Panc1 (cell line): ENCODE results near the gene GEN1.

Experiments
- CTCF ChIP-seq: fragments of 450-650 bp; IDR thresholded peaks from 2 replicates; pipeline ENCODE4 v1.5.1; 2017; ENCODE audit warnings: mild to moderate bottlenecking
- POLR2AphosphoS5 ChIP-seq: IDR thresholded peaks from 2 replicates; pipeline ENCODE4 v1.6.1; 2012; ENCODE audit warnings: mild to moderate bottlenecking, low read depth, low read length, moderate library complexity
- REST ChIP-seq, 2 experiments: IDR thresholded peaks; 2 replicates each; pipeline ENCODE4 v1.6.1; 2011 to 2012; ENCODE audit warnings: low read depth in 2 of 2, control low read depth in 1 of 2, low read length in 1 of 2, mild to moderate bottlenecking in 1 of 2, moderate library complexity in 1 of 2; ENCODE audit not compliant: insufficient read depth in 1 of 2
- SIN3A ChIP-seq: IDR thresholded peaks from 2 replicates; pipeline ENCODE4 v1.6.1; 2012; ENCODE audit warnings: low read depth, mild to moderate bottlenecking, low read length, moderate library complexity, borderline replicate concordance; ENCODE audit not compliant: insufficient read depth

DNA sequence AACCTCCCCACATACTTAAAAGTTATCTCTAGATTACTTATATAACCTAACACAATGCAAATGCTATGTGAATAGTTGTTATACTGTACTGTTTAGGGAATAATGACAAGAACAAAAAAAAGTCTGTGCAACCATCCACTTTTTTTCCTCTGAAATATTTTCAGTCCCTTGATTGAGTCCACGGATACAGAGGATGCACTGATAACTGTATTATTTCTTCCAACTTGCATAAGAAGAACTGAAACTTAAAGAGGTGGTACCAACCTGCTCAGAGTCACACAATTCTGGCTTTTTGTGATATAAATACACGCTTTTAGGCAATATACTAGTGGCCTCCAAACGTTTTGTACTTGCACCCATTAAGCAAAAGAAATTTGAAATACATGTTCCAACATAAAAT lies 1.7 kb upstream of the GEN1 start:
- no peak for TF ChIP-seq CTCF
- TF ChIP-seq SIN3A, result no peak
- no peak for TF ChIP-seq POLR2AphosphoS5
- TF ChIP-seq REST (IDR thresholded peaks at IDR 0.05; ENCODE audit: insufficient read depth in 1 of 2, low read depth in 2 of 2, low read length in 1 of 2), result no peak
